ENCODE measurements around the gene SEMA6B.

SEMA6B gene

GRCh38 chr19:4500841-4501591, 58.5 kb downstream of the SEMA6B start:
- Histone ChIP-seq H3K4me1 (ENCODE audit: insufficient read depth, low read length) (peaks cover 5% of the 10 kb centered on the region), H3K9ac (ENCODE audit: low read length) (no peak overlapping the region), H3K27me3 (ENCODE audit: control insufficient read depth in 1 of 2, insufficient read depth in 2 of 2, low read length in 2 of 2) (no peaks in the 10 kb centered on the region), H3K4me3 (ENCODE audit: low read depth in 1 of 2, low read length in 2 of 2) (no peak overlapping the region), H3K9me3 (ENCODE audit: low read length) (no peaks in the 10 kb centered on the region), H3K36me3 (ENCODE audit: insufficient read depth, low read length) (peaks cover 49% of the 10 kb centered on the region), H3K27ac (ENCODE audit: low read depth, low read length) (no peak overlapping the region)

GRCh38 chr19:4499855-4500254, 59.6 kb downstream of the SEMA6B start:
- Histone ChIP-seq H3K27ac (ENCODE audit: low read depth, low read length) (no peak overlapping the region), H3K4me1 (ENCODE audit: insufficient read depth, low read length) (peaks cover 4% of the 10 kb centered on the region), H3K36me3 (ENCODE audit: insufficient read depth, low read length) (peaks cover 38% of the 10 kb centered on the region), H3K4me3 (ENCODE audit: low read depth in 1 of 2, low read length in 2 of 2) (no peak overlapping the region), H3K9me3 (ENCODE audit: low read length) (no peaks in the 10 kb centered on the region), H3K9ac (ENCODE audit: low read length) (no peak overlapping the region), H3K27me3 (ENCODE audit: control insufficient read depth in 1 of 2, insufficient read depth in 2 of 2, low read length in 2 of 2) (no peaks in the 10 kb centered on the region)

- no peak overlapping the region for H3K9ac ChIP-seq (ENCODE audit: low read length)
- no peaks in the 10 kb centered on the region for H3K4me1 ChIP-seq (ENCODE audit: insufficient read depth, low read length)
- no peaks in the 10 kb centered on the region for H3K9me3 ChIP-seq (ENCODE audit: low read length)
- H3K27me3 ChIP-seq (ENCODE audit: control insufficient read depth in 1 of 2, insufficient read depth in 2 of 2, low read length in 2 of 2): no peaks in the 10 kb centered on the region
- peaks cover 39% of the 10 kb centered on the region for H3K36me3 ChIP-seq (ENCODE audit: insufficient read depth, low read length)
- H3K4me3 ChIP-seq (ENCODE audit: low read depth in 1 of 2, low read length in 2 of 2): no peak overlapping the region
- no peak overlapping the region for H3K27ac ChIP-seq (ENCODE audit: low read depth, low read length)
Observed at GRCh38 chr19:4499318-4499717, 60.2 kb downstream of the SEMA6B start.

- peaks cover 45% of the 10 kb centered on the region for H3K36me3 ChIP-seq (ENCODE audit: insufficient read depth, low read length)
- H3K4me3 ChIP-seq (ENCODE audit: low read depth in 1 of 2, low read length in 2 of 2): no peak overlapping the region
- no peak overlapping the region for H3K27ac ChIP-seq (ENCODE audit: low read depth, low read length)
- no peaks in the 10 kb centered on the region for H3K9me3 ChIP-seq (ENCODE audit: low read length)
- no peaks in the 10 kb centered on the region for H3K4me1 ChIP-seq (ENCODE audit: insufficient read depth, low read length)
- H3K9ac ChIP-seq (ENCODE audit: low read length): no peak overlapping the region
- H3K27me3 ChIP-seq (ENCODE audit: control insufficient read depth in 1 of 2, insufficient read depth in 2 of 2, low read length in 2 of 2): no peaks in the 10 kb centered on the region
Observed at GRCh38 chr19:4498694-4499093, 60.8 kb downstream of the SEMA6B start.

GRCh38 chr19:4497770-4498389, 61.6 kb downstream of the SEMA6B start:
- H3K4me1 ChIP-seq (ENCODE audit: insufficient read depth, low read length): no peaks in the 10 kb centered on the region
- H3K36me3 ChIP-seq (ENCODE audit: insufficient read depth, low read length): peaks cover 53% of the 10 kb centered on the region
- no peak overlapping the region for H3K27ac ChIP-seq (ENCODE audit: low read depth, low read length)
- no peak overlapping the region for H3K4me3 ChIP-seq (ENCODE audit: low read depth in 1 of 2, low read length in 2 of 2)
- no peaks in the 10 kb centered on the region for H3K9me3 ChIP-seq (ENCODE audit: low read length)
- H3K9ac ChIP-seq (ENCODE audit: low read length): no peak overlapping the region
- no peaks in the 10 kb centered on the region for H3K27me3 ChIP-seq (ENCODE audit: control insufficient read depth in 1 of 2, insufficient read depth in 2 of 2, low read length in 2 of 2)

GRCh38 chr19:4496304-4496703, 63.2 kb downstream of the SEMA6B start:
- Histone ChIP-seq H3K4me1 (ENCODE audit: insufficient read depth, low read length) (no peaks in the 10 kb centered on the region), H3K27me3 (ENCODE audit: control insufficient read depth in 1 of 2, insufficient read depth in 2 of 2, low read length in 2 of 2) (no peaks in the 10 kb centered on the region), H3K36me3 (ENCODE audit: insufficient read depth, low read length) (peaks cover 63% of the 10 kb centered on the region), H3K9ac (ENCODE audit: low read length) (no peak overlapping the region), H3K27ac (ENCODE audit: low read depth, low read length) (no peak overlapping the region), H3K9me3 (ENCODE audit: low read length) (no peaks in the 10 kb centered on the region), H3K4me3 (ENCODE audit: low read depth in 1 of 2, low read length in 2 of 2) (no peak overlapping the region)

- Histone ChIP-seq H3K9ac (ENCODE audit: low read length) (no peak overlapping the region), H3K36me3 (ENCODE audit: insufficient read depth, low read length) (peaks cover 60% of the 10 kb centered on the region)
Observed at GRCh38 chr19:4495471-4495870, 64.0 kb downstream of the SEMA6B start.

GRCh38 chr19:4494691-4495064, 64.8 kb downstream of the SEMA6B start:
- Histone ChIP-seq H3K36me3 (ENCODE audit: insufficient read depth, low read length) (peaks cover 68% of the 10 kb centered on the region), H3K4me1 (ENCODE audit: insufficient read depth, low read length) (no peaks in the 10 kb centered on the region), H3K27me3 (ENCODE audit: control insufficient read depth in 1 of 2, insufficient read depth in 2 of 2, low read length in 2 of 2) (no peaks in the 10 kb centered on the region), H3K27ac (ENCODE audit: low read depth, low read length) (no peak overlapping the region), H3K4me3 (ENCODE audit: low read depth in 1 of 2, low read length in 2 of 2) (no peak overlapping the region), H3K9ac (ENCODE audit: low read length) (no peak overlapping the region), H3K9me3 (ENCODE audit: low read length) (no peaks in the 10 kb centered on the region)

More at GRCh38 chr19:4495471-4495870, 64.0 kb downstream of the SEMA6B start:
- Histone ChIP-seq H3K9me3 (ENCODE audit: low read length) (no peaks in the 10 kb centered on the region), H3K4me3 (ENCODE audit: low read depth in 1 of 2, low read length in 2 of 2) (no peak overlapping the region), H3K27me3 (ENCODE audit: control insufficient read depth in 1 of 2, insufficient read depth in 2 of 2, low read length in 2 of 2) (no peaks in the 10 kb centered on the region), H3K27ac (ENCODE audit: low read depth, low read length) (no peak overlapping the region), H3K4me1 (ENCODE audit: insufficient read depth, low read length) (no peaks in the 10 kb centered on the region)

GRCh38 chr19:4493929-4494690, 65.4 kb downstream of the SEMA6B start:
- H3K36me3 ChIP-seq (ENCODE audit: insufficient read depth, low read length): peaks cover 74% of the 10 kb centered on the region
- no peaks in the 10 kb centered on the region for H3K9me3 ChIP-seq (ENCODE audit: low read length)
- no peak overlapping the region for H3K27ac ChIP-seq (ENCODE audit: low read depth, low read length)
- no peaks in the 10 kb centered on the region for H3K4me1 ChIP-seq (ENCODE audit: insufficient read depth, low read length)
- H3K4me3 ChIP-seq (ENCODE audit: low read depth in 1 of 2, low read length in 2 of 2): no peak overlapping the region
- no peaks in the 10 kb centered on the region for H3K27me3 ChIP-seq (ENCODE audit: control insufficient read depth in 1 of 2, insufficient read depth in 2 of 2, low read length in 2 of 2)
- H3K9ac ChIP-seq (ENCODE audit: low read length): no peak overlapping the region

GRCh38 chr19:4493104-4493928, 66.2 kb downstream of the SEMA6B start:
- Histone ChIP-seq H3K4me3 (ENCODE audit: low read depth in 1 of 2, low read length in 2 of 2) (no peak overlapping the region), H3K27me3 (ENCODE audit: control insufficient read depth in 1 of 2, insufficient read depth in 2 of 2, low read length in 2 of 2) (no peaks in the 10 kb centered on the region), H3K9me3 (ENCODE audit: low read length) (no peaks in the 10 kb centered on the region), H3K36me3 (ENCODE audit: insufficient read depth, low read length) (peaks cover 69% of the 10 kb centered on the region), H3K4me1 (ENCODE audit: insufficient read depth, low read length) (no peaks in the 10 kb centered on the region), H3K9ac (ENCODE audit: low read length) (no peak overlapping the region), H3K27ac (ENCODE audit: low read depth, low read length) (no peak overlapping the region)

All from muscle layer of colon (tissue), 2 donors.